GM23338 (cell line): ENCODE results near the gene TATDN3. TPM values are rescaled to one million over a fixed set of nuclear protein-coding genes. Genes with fewer than 3 reads are reported as not detected.

Experiments
- ATAC-seq: fragments of 200-7000 bp; cut with Tn5 transposase; 3 replicates; pipeline ENCODE4 v1.9.1; 2020
- DNase-seq: peaks from one replicate; pipeline ENCODE4 v3.0.0-alpha.2; 2015; ENCODE audit warnings: low spot score
- H2AFZ ChIP-seq: fragments of 200-600 bp; sonication (generic); 2 replicates; pipeline ENCODE4 v1.8.0; 2016; ENCODE audit warnings: antibody characterized with exemption, mild to moderate bottlenecking, moderate library complexity
- H3F3A ChIP-seq: fragments of 200-600 bp; sonication (generic); replicated peaks from 2 replicates; pipeline ENCODE4 v1.8.0; 2017; ENCODE audit warnings: antibody characterized with exemption, mixed run types, low read depth
- H3K27ac ChIP-seq: fragments of 200-600 bp; sonication (generic); 2 replicates; pipeline ENCODE4 v1.6.1; 2016; ENCODE audit warnings: low read depth
- H3K27me3 ChIP-seq: fragments of 200-600 bp; sonication (generic); 2 replicates; pipeline ENCODE4 v1.8.0; 2016; ENCODE audit warnings: mild to moderate bottlenecking, mixed run types, moderate library complexity; ENCODE audit not compliant: insufficient read depth
- H3K36me3 ChIP-seq: fragments of 200-600 bp; sonication (generic); 2 replicates; pipeline ENCODE4 v1.8.0; 2016; ENCODE audit warnings: mild to moderate bottlenecking; ENCODE audit not compliant: insufficient read depth
- H3K4me1 ChIP-seq: fragments of 200-600 bp; sonication (generic); 2 replicates; pipeline ENCODE4 v1.8.0; 2016; ENCODE audit warnings: mild to moderate bottlenecking, moderate library complexity; ENCODE audit not compliant: insufficient read depth
- H3K4me2 ChIP-seq: fragments of 200-600 bp; sonication (generic); 2 replicates; pipeline ENCODE4 v1.7.1; 2017; ENCODE audit warnings: mixed run types
- H3K4me3 ChIP-seq: fragments of 200-600 bp; sonication (generic); 2 replicates; pipeline ENCODE4 v1.6.1; 2016; ENCODE audit warnings: mixed run types
- H3K79me2 ChIP-seq: fragments of 200-600 bp; sonication (generic); replicated peaks from 2 replicates; pipeline ENCODE4 v1.8.0; 2017; ENCODE audit warnings: mild to moderate bottlenecking; ENCODE audit not compliant: insufficient read depth
- H3K9me2 ChIP-seq: fragments of 200-600 bp; sonication (generic); 2 replicates; pipeline ENCODE4 v1.8.0; 2017; ENCODE audit not compliant: insufficient read depth
- H4K20me1 ChIP-seq: fragments of 200-600 bp; sonication (generic); replicated peaks from 2 replicates; pipeline ENCODE4 v1.8.0; 2017; ENCODE audit warnings: mild to moderate bottlenecking; ENCODE audit not compliant: insufficient read depth
- H3K27ac Mint-ChIP-seq: 2 replicates; pipeline ENCODE4 v1.8.0; 2020; ENCODE audit warnings: inconsistent platforms, mild to moderate bottlenecking, moderate library complexity, mixed read lengths
- H3K27me3 Mint-ChIP-seq: 3 replicates; pipeline ENCODE4 v1.8.0; 2022; ENCODE audit warnings: low read depth, mild to moderate bottlenecking, moderate library complexity, mixed read lengths, inconsistent platforms; ENCODE audit not compliant: insufficient read depth, poor library complexity
- H3K36me3 Mint-ChIP-seq: 3 replicates; pipeline ENCODE4 v1.8.0; 2021; ENCODE audit warnings: low read depth, mild to moderate bottlenecking, inconsistent platforms, moderate library complexity, mixed read lengths
- H3K4me1 Mint-ChIP-seq: 3 replicates; pipeline ENCODE4 v1.8.0; 2020; ENCODE audit warnings: mild to moderate bottlenecking, inconsistent platforms, mixed read lengths
- H3K4me3 Mint-ChIP-seq: 3 replicates; pipeline ENCODE4 v1.8.0; 2021; ENCODE audit warnings: moderate library complexity, mild to moderate bottlenecking, inconsistent platforms, mixed read lengths
- H3K9me3 Mint-ChIP-seq: 3 replicates; pipeline ENCODE4 v1.8.0; 2020; ENCODE audit warnings: moderate library complexity, mild to moderate bottlenecking, inconsistent platforms, mixed read lengths
- CREB1 ChIP-seq: fragments of 250-450 bp; sonication (Bioruptor Pico); IDR thresholded peaks from 2 replicates; pipeline ENCODE4 v1.5.0; 2020; ENCODE audit warnings: low read depth, mild to moderate bottlenecking, moderate library complexity
- CTCF ChIP-seq, 2 experiments: fragments of 200-600 bp in 1 of 2; sonication (generic) in 1 of 2; conservative IDR thresholded peaks; 2 replicates each; pipeline versions ENCODE4 v1.5.1 to v1.6.1; 2016 to 2017; ENCODE audit warnings: antibody characterized with exemption in 2 of 2, low read depth in 2 of 2, mild to moderate bottlenecking in 2 of 2, moderate library complexity in 1 of 2
- NANOG ChIP-seq: IDR thresholded peaks from 2 replicates; pipeline ENCODE4 v1.6.1; 2016; ENCODE audit warnings: antibody characterized with exemption, borderline replicate concordance
- ZNF462 ChIP-seq: fragments of 250-450 bp; sonication (Bioruptor Pico); IDR thresholded peaks from 2 replicates; pipeline ENCODE4 v1.5.0; 2020; ENCODE audit warnings: mild to moderate bottlenecking, moderate library complexity
- polyA plus RNA-seq: library from polyadenylated mRNA; unstranded; fragments of >200 nt; fragmentation: Nextera tagmentation; extraction: Ambion mirVana; gene quantifications from 2 replicates; pipeline ENCODE4 v1.2.1, GENCODE V29; 2016
- total RNA-seq: library from RNA; depleted of rRNA; stranded (reverse); fragments of >200 nt; shearing (Covaris generic); gene quantifications from 2 replicates; pipeline ENCODE4 v1.2.3, GENCODE V29; 2014

TATDN3 gene
- total and polyA plus RNA-seq, 2 experiments from 2014 or later: 10.9 to 24.2 TPM

DNA sequence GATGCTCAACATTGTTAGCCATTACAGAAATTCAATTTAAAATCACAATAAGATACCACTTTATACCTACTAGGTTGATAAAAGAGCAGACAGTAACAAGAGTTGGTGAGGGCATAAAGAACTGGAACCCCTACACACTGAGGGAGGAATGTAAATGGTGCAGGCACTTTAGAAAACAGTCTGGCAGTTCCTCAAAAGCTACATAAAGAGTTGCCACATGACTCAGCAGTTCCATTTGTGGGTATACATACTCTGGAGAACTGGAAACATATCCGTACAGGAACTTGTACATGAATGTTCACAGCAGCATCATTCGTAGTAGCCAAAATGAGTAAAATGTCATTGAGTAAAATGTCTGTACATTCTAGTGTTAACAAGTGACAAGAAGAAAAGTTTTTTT is 17.1 kb upstream of the TATDN3 start:
- no peak overlapping the region for H3K4me2 ChIP-seq
- no peak overlapping the region for H3K4me3 ChIP-seq
- Mint-ChIP-seq H3K27ac (no peak overlapping the region), H3K4me1 (no peaks in the 10 kb centered on the region), H3K4me3 (no peak overlapping the region), H3K9me3 (peaks cover 15% of the 10 kb centered on the region), H3K27me3 (no peaks in the 10 kb centered on the region), H3K36me3 (peaks cover 76% of the 10 kb centered on the region)
- H3K27ac ChIP-seq: no peak overlapping the region
- TF ChIP-seq ZNF462 (CRISPR knock-in tag) (no peak), CREB1 (CRISPR knock-in tag) (no peak), NANOG (no peak), CTCF (conservative IDR thresholded peaks at IDR 0.05; ENCODE audit: low read depth in 2 of 2) (no peak)
- no peak overlapping the region for H2AFZ ChIP-seq
- H4K20me1 ChIP-seq: peaks cover 10% of the 10 kb centered on the region; the same call in 1 of the 2 replicates
- ATAC-seq (no peak), DNase-seq (no peak)
- peaks cover 20% of the 10 kb centered on the region; the same call in 1 of the 2 replicates for H3K36me3 ChIP-seq
- H3K79me2 ChIP-seq: peaks cover 50% of the 10 kb centered on the region
- no peaks in the 10 kb centered on the region for H3K9me2 ChIP-seq
- H3K27me3 ChIP-seq: no peaks in the 10 kb centered on the region
- H3F3A ChIP-seq: no peaks in the 10 kb centered on the region
- no peaks in the 10 kb centered on the region for H3K4me1 ChIP-seq
